NCI-H2029 (cell line): ENCODE results near the gene ITFG2.
"Not testable (repeated sequence)": the region's sequence is repeated elsewhere in the genome, so short reads cannot be mapped to it uniquely, and the experiment has no call there.

Source experiments
- DNase-seq: peaks from one replicate; lab custom pipeline; 2025; lab: John Stamatoyannopoulos, UW

ITFG2 gene

DNA sequence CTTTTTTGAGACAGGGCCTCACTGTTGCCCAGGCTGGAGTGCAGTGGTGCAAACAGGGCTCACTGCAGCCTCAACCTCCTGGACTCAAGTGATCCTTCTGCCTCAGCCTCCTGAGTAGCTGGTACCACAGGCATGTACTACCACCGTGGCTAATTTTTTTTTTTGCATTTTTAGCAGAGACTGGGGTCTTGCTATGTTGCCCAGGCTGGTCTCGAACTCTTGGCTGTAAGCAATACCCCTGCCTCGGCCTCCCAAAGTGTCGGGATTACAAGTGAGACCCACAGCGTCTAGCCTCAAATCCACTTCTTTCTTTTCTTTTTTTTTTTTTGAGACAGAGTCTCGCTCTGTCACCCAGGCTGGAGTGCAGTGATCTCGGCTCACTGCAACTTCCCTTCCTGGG lies 50.9 kb downstream of the ITFG2 start:
- DNase-seq: not testable (repeated sequence)

DNA sequence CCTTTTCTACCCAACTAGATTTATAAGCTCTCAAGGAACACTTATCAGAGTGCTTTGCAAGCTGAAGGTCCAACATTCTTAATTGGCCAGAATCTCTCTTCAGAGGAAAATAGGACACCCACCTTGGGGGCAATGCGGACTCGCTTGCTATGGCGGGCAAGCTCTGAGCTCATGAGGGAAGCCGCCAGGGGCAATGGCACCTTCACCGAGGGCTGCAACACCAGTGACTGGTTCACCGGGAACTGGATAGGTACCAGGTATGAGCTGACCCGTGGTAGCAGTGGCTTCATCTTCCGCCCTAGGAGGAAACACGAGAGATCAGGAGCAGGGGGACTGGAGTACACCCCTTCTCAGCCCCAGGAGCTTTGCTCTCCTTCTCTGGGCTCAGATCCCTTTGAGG lies 51.7 kb downstream of the ITFG2 start:
- no peak for DNase-seq

DNA sequence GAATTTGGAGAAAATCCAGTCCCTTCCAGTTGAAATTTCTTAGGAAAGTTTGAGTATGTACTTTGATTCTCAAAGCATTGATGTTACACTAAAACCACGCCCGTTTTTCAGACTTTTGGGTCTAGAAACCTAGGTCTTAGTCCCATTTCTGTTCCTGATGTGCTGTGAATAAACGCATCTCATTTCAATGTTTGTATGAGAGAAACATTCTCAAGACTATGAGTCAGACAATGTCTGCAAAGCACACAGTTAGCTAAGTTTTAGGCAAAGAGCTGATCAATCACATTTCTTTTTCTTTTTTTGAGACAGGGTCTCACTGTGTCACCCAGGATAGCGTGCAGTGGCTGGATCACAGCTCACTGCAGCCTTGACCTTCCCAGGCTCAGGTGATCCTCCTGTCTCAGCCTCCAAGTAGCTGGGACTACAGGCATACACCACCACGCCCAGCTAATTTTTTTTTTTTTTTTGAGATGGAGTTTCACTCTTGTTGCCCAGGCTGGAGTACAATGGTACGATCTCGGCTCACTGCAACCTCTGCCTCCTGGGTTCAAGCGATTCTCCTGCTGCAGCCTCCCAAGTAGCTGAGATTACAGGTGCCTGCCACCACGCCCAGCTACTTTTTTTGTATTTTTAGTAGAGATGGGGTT lies 56.6 kb downstream of the ITFG2 start:
- DNase-seq: not testable (repeated sequence)
